Neural crest cell (in vitro differentiated cells): Measurements from ENCODE around the gene ZNF710. TPM values are rescaled to one million over a fixed set of nuclear protein-coding genes. Genes with fewer than 3 reads are reported as not detected.
A peak's percentile ranks its signal among the peaks of the same experiment; 100 is the strongest.

Experiments used
- DNase-seq: peaks from one replicate; pipeline ENCODE4 v3.0.0; 2021; ENCODE audit warnings: low read depth, mixed read lengths, low spot score
- H3K27ac Mint-ChIP-seq: one replicate; pipeline ENCODE4 v1.8.0; 2021; ENCODE audit warnings: mild to moderate bottlenecking, mixed read lengths; ENCODE audit not compliant: unreplicated experiment
- H3K27me3 Mint-ChIP-seq: 2 replicates; pipeline ENCODE4 v1.8.0; 2021; ENCODE audit warnings: low read depth, mild to moderate bottlenecking, mixed read lengths
- H3K36me3 Mint-ChIP-seq: 2 replicates; pipeline ENCODE4 v1.8.0; 2021; ENCODE audit warnings: low read depth, mild to moderate bottlenecking, mixed read lengths
- H3K4me1 Mint-ChIP-seq: 2 replicates; pipeline ENCODE4 v1.8.0; 2021; ENCODE audit warnings: mixed read lengths
- H3K4me3 Mint-ChIP-seq: one replicate; pipeline ENCODE4 v1.8.0; 2021; ENCODE audit warnings: mild to moderate bottlenecking, mixed read lengths
- H3K9me3 Mint-ChIP-seq: 2 replicates; pipeline ENCODE4 v1.8.0; 2021; ENCODE audit warnings: mixed read lengths
- CTCF ChIP-seq: fragments of 200-600 bp; sonication (generic); conservative IDR thresholded peaks from 2 replicates; pipeline ENCODE4 v1.5.0; 2021; ENCODE audit warnings: antibody characterized with exemption, mild to moderate bottlenecking
- total RNA-seq: library from RNA; stranded (reverse); gene quantifications from 2 replicates; pipeline ENCODE4 v1.2.1, GENCODE V29; 2021

Gene ZNF710
- total RNA-seq, 1 donor from 2014 or later = 64.4 TPM

- TF ChIP-seq CTCF = no peak
- Mint-ChIP-seq H3K4me3 (peak overlapping the region; percentile 15), H3K4me1 (no peaks in the 10 kb centered on the region), H3K9me3 (no peaks in the 10 kb centered on the region), H3K27ac (no peak overlapping the region), H3K36me3 (peaks cover 11% of the 10 kb centered on the region), H3K27me3 (no peaks in the 10 kb centered on the region)
- no peak for DNase-seq
These were observed 77.8 kb downstream of the ZNF710 start for GRCh38 chr15:90078965-90079364.

GRCh38 chr15:90079619-90080457 is 78.7 kb downstream of the ZNF710 start:
- H3K27me3 Mint-ChIP-seq = no peaks in the 10 kb centered on the region
- no peak for TF ChIP-seq CTCF
- H3K27ac Mint-ChIP-seq = peak overlapping the region; percentile 50
- H3K9me3 Mint-ChIP-seq = no peaks in the 10 kb centered on the region
- no peak for DNase-seq
- peak overlapping the region; percentile 57 for H3K4me3 Mint-ChIP-seq
- no peaks in the 10 kb centered on the region for H3K4me1 Mint-ChIP-seq
- peaks cover 11% of the 10 kb centered on the region for H3K36me3 Mint-ChIP-seq

GRCh38 chr15:90080458-90080755 is 79.3 kb downstream of the ZNF710 start:
- H3K4me1 Mint-ChIP-seq = no peaks in the 10 kb centered on the region
- H3K9me3 Mint-ChIP-seq = no peaks in the 10 kb centered on the region
- H3K27me3 Mint-ChIP-seq = no peaks in the 10 kb centered on the region
- no peak for TF ChIP-seq CTCF
- peaks cover 11% of the 10 kb centered on the region for H3K36me3 Mint-ChIP-seq
- no peak overlapping the region for H3K27ac Mint-ChIP-seq
- peak overlapping the region; percentile 57 for H3K4me3 Mint-ChIP-seq
- DNase-seq = no peak

GRCh38 chr15:90080818-90081393 is 79.8 kb downstream of the ZNF710 start:
- Mint-ChIP-seq H3K27me3 (no peaks in the 10 kb centered on the region), H3K36me3 (peaks cover 10% of the 10 kb centered on the region), H3K27ac (no peak overlapping the region), H3K4me1 (peaks cover 3% of the 10 kb centered on the region), H3K9me3 (no peaks in the 10 kb centered on the region), H3K4me3 (peak overlapping the region; percentile 57)
- TF ChIP-seq CTCF = no peak
- no peak for DNase-seq

DNA sequence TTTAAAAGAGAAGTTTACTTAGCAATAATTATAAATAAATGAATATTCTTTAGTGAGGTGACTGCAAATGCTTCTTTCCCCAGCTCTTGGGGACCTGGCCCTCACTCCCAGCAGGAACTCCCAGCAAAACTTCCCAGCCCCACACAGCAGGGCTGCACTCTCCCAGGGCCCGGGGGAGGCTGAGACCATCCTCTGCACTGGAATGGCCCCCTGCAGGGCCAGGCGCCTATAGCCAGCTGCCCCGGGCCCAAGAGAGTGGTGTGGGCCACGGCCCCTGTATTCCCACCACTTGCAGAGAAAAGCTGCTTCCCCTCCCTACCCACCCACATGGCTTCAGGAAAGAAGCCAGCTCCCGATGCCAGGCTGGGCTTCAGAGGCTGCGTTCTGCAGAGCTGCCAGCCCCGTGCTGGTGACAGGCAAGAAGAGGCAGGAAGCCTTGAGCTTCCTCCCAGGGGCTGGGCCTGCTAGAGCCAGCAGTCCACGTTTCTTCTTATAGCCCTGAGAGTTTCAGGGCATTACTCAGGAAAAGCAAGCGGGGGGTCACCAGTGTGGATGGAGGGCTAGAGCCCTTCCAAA is 81.1 kb downstream of the ZNF710 start:
- Mint-ChIP-seq H3K4me1 (peaks cover 10% of the 10 kb centered on the region), H3K27me3 (peaks cover 3% of the 10 kb centered on the region), H3K27ac (no peak overlapping the region), H3K4me3 (peak overlapping the region; percentile 49), H3K36me3 (peaks cover 14% of the 10 kb centered on the region), H3K9me3 (no peaks in the 10 kb centered on the region)
- no peak for DNase-seq
- TF ChIP-seq CTCF = no peak
